GM18499 (cell line): Measurements from ENCODE around the gene ANGEL2.
"Not testable (repeated sequence)": the region's sequence is repeated elsewhere in the genome, so short reads cannot be mapped to it uniquely, and the experiment has no call there.

Experiments used
- ATAC-seq: cut with Tn5 transposase; IDR thresholded peaks from one replicate; pipeline ENCODE4 v1.9.1; 2021; ENCODE audit warnings: moderate number of reproducible peaks; ENCODE audit not compliant: insufficient read depth, unreplicated experiment

ANGEL2 gene

GRCh38 chr1:213015099-213016050, at the start of gene ANGEL2:
Gene ANGEL2, minus strand, starts transcription at chr1:213015867. Its CDS starts 196 bp downstream, at chr1:213015671.
- ATAC-seq, result peak; percentile 71

DNA sequence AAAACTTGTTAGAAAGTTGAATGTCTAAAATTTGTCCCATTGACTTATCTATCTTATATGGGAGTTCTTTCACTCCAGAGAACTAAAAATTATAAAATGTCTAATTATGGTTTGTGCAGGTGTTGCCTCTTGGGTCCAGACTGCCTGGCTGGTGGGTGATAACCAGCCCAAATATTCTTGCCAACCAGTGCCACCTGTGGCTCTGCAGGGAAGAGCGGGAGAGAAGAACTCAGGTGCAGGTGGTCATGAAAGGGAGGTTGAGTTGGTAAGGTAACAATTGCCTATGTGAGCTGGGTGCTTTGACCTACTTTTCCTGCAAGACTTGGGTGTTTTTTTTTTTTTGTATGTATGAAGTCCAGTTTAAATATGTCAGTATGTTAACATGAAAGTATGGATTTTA, 45.6 kb upstream of the ANGEL2 start:
- ATAC-seq, result no peak

GRCh38 chr1:213060836-213061235, 45.2 kb upstream of the ANGEL2 start:
- no peak for ATAC-seq

- no peak for ATAC-seq
Observed at GRCh38 chr1:213057264-213058059, 41.8 kb upstream of the ANGEL2 start.

GRCh38 chr1:213055767-213056166, 40.1 kb upstream of the ANGEL2 start:
- no peak for ATAC-seq

DNA sequence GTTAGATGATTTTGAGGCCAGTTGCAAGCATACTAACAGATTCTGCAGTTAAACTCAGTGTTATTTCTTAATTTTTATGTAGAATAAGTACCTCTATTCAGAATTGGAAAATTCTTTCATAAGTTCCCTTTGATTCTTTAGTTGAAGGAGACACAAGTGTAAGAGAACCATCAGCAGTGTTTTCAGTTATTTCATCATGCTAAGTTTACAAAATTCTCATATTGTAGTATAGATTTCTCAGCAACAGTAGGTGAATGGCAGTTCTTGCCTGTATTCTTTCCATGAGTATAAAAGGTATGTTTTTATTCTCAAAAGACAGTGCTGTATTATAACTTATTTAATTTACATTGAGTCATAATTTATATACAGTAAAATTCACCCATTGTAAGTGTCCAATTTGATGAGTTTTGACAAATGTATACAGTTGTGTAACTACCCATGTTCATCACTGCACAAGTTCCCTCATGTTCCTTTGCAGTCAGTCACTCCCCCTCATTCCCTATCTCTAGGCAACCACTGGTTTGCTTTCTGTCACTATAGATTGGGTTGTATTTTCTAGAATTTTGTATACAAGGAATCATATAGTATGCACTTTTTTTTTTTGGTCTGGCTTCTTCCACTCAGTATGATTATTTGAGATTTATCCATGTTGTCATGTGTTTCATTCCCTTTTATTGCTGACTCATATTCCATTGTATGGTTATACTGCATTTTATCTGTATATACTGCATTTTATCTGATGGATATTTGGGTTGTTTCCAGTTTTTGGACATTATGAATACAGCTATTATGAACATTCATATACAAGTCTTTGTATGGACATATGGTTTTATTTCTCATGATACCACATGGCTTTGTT, 39.3 kb upstream of the ANGEL2 start:
- no peak for ATAC-seq

GRCh38 chr1:213054142-213054541, 38.5 kb upstream of the ANGEL2 start:
- ATAC-seq, result no peak

DNA sequence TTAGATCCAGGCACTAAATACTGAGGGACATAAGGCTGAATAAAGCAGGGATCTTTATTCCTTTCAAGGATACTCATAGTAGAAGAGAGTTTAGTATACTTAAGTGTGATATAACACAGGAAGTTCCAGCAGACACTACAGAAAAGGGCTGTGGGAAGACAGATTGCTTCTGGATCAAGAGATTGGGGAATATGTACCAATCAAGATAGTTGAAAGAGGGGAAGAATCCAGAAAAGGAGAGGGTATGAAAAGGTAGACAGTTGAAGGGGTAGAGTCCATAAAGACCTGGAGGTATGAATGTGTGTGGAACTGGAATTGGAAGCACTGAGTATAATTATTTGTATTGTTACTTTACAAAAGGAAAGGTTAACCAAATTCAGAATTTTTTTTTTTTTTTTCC, 37.8 kb upstream of the ANGEL2 start:
- ATAC-seq, result no peak

DNA sequence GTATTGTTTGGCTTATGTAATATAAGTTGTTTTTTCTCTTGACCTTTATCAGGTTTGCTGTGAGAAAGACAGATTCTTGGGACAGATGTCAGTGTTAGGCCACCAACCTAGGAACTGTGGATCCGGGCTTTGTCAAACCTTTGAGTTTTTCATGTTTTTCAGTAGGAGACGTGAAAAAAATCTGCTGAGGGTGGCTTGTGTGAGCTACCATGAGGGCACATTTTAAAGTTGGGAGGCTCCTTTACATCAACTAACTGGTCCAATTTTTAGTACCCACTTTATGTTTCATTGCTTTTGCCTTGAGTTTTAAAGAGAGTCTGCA, 36.2 kb upstream of the ANGEL2 start:
- ATAC-seq, result no peak

DNA sequence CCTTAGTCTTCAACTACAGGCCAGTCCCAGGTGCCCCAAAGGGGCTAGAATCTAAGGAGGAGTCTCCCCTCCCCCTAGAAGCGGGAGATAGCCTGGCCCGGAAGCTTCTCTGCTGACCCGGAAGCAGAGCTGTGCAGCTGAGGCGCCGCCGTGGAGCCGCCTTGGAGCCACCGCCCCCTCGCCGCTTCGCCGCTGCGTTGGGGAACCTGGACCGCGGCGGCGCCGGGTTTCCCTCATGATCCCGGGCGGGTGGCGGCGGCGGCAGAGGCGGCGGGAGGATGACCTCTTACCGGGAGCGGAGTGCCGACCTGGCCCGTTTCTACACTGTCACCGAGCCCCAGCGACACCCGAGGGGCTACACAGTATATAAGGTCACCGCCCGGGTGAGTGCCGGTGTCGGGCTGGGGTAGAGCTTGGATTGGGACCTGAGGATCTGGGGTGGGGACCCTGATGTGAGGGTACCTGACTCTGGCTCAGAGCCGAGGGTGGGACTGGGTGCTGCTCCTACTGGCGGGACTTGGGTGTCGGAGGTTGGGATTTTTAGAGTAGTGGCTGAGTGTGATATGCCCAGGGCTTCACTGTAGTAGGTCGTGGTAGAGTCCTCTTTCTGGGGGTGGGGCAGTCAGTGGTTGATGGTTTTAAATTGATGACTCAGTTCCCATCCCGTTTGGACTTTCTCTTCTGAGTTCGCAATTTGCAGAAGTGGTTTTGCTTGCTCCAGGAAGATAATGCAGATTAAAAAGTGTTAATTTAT, 35.6 kb upstream of the ANGEL2 start, which contains the start of gene RPS6KC1:
RPS6KC1 (plus strand) TSS at position 115 of the 754 bp plus-strand sequence; CDS start at position 279, 164 bp downstream.
- ATAC-seq, result peak; percentile 87

DNA sequence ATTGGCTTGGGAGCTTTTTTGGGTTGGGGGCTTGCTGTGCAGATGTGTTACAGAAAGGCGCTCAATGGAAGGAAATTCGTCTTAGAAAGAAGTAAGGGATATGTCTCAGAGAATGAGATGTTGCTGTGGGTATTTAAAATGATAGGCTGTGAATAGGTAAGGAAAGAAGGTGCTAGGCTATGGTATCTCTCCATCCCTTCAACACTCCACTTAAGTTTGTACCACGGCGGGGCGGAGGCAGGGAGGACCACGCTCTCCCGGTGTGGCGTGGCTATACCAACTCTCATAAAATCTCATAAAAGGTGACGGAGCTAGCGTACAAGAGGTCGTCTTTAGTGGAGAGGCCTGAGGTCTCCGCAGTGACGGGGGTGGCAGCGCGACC, 35.1 kb upstream of the ANGEL2 start:
- ATAC-seq, result peak; percentile 26

- no peak for ATAC-seq
Observed at GRCh38 chr1:213049232-213049631, 33.6 kb upstream of the ANGEL2 start.

DNA sequence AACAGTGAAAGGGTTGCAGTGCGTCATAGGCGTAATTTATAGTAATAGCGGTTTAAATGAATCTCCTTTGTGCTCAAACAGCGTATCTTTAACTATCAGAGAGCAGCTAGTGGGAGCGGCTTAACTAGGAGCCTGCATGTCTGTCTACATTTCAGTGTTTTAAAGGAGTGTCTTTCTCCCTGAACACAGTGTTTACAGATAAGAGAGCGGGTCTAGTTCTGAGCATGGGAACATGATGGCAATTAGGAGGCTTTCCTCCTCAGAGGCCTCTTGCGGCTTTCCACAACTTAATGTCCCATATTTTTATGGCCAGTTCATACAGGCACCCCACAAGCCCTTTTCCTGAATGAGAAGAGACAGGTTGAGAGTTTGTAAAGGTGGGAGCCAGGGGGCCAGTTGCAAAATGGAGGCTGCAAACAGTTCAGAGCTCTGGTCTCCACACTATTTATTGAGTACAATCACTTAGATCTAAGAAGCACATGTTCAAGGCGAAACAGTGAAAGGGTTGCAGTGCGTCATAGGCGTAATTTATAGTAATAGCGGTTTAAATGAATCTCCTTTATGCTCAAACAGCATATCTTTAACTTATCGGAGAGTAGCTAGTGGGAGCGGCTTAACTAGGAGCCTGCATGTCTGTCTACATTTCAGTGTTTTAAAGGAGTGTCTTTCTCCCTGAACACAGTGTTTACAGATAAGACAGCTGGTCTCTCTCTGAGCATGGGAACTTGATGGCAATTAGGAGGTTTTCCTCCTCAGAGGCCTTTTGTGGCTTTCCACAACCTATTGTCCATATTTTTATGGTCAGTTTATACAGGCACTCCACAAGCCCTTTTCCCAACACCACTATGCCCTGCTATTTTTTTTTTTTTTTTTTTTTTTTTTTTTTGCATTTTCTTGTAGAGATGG, 29.9 kb upstream of the ANGEL2 start:
- ATAC-seq, result not testable (repeated sequence)

DNA sequence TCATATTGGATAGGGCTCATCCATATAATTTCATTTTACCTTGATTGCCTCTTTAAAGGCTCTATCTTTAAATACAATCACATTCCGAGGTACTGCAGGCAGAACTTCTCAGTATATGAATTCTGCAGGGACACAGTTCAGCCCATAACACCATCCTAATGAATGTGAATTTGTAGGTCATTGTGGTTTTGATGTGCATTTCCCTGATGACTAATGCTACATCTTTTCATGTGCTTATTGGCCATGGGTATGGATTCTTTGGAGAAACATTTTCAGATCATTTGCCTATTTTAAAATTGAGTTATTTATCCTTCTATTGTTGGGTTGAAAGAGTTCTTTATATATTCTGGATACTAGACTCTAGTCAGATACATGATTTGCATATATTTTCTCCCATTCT, 25.8 kb upstream of the ANGEL2 start:
- no peak for ATAC-seq

DNA sequence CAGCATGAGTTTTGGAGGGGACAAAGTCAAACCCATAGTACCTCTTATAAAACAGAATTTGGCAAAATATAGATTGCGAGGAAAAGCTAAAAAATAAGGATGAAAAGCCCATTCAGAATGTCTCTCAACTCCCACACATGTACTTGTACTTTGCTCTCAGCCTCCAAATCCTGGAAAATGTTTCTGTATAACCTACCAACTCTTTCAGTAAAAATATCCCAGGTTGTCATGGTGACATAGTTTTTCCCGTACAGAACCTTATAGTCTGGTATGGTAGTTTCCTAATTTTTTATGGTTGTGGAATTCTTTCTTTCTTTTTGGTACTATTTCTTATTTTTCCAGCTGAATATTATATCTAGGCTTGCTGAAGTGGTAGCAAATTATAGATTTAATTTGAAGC, 19.9 kb upstream of the ANGEL2 start:
- no peak for ATAC-seq

DNA sequence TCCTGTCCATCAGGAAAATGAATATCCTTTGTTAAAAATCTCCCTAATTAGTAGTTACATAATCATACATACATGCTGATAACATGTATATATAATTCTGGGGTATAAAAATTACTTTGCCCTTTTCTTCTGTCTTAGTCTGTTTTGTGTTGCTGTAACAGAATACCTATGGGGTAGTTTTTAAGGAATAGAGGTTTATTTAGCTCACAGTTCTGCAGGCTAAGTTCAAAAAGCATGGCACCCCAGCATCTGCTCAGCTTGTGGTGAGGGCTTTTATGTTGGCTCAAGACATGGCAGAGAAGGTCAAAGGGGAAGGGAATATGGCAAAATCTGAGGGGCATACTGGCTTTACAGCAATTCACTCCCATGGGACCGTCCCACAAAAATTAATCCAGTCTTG, 19.0 kb upstream of the ANGEL2 start:
- no peak for ATAC-seq

DNA sequence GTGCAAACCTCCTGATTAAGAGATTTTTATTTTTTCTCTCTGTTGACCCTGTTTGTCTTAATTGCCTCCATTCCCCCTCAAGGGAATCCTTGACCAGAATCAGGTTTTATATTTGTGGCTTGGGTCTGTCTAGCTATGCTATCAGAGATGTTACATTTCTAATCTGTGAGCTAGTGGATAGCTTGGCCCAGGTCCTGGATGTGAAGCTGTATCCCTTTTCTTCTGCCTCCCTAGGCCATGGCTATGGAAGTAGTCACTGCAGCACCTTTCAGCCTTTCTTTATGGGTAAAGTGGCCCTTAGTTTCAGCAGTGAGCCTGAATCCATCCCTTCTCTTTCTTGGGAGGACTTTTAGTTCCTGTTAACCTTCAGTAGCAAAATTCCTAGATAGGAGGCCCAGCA, 17.0 kb upstream of the ANGEL2 start:
- no peak for ATAC-seq

DNA sequence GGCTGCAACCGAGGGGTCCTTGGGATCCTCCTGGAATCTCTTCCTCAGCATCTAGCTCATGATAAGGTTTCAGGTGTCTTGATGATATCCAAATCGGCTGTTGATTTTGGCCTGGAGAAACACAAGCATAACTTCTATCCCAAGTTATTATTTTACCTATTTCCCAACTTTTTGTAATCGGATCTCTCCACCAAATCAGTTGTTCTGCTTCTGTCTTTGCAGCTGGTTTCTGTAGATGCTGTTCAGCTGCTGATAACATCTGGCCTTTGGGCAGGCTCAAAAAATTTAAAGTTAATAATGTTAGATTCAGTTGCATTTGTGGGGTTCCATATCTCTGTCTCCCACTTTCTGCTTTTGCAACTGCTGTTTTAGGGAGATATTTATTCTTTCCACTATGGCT, 11.4 kb upstream of the ANGEL2 start:
- not testable (repeated sequence) for ATAC-seq

DNA sequence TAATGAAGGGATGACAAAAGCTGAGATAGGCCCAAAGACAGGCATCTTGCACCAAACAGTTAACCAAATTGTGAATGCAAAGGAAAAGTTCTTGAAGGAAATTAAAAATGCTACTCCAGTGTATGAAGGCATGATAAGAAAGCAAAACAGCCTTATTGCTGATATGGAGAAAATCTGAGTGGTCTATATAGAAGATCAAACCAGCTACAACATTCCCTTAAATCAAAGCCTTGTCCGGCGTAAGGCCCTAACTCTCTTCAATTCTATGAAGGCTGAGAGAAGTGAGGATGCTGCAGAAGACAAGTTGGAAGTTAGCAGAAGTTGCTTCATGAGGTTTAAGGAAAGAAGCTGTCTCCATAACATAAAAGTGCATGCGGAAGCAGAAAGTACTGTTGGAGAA, 4.3 kb upstream of the ANGEL2 start:
- no peak for ATAC-seq
